Measurements from ENCODE around the gene OTOG. TPM values are rescaled to one million over a fixed set of nuclear protein-coding genes. Genes with fewer than 3 reads are reported as not detected.

OTOG gene
- polyA plus RNA-seq, 12 donors: 0.01 to 0.04 (median 0.02) TPM; not detected in 6

GRCh38 chr11:17540807-17541206 is 6.3 kb upstream of the OTOG start:
- DNase-seq: no peak

GRCh38 chr11:17541330-17541885 is 5.7 kb upstream of the OTOG start:
- no peak for DNase-seq

GRCh38 chr11:17542249-17542648 is 4.8 kb upstream of the OTOG start:
- no peak for DNase-seq

GRCh38 chr11:17543041-17543440 is 4.0 kb upstream of the OTOG start:
- DNase-seq: no peak

GRCh38 chr11:17543574-17544180 is 3.4 kb upstream of the OTOG start:
- DNase-seq: no peak

- no peak for DNase-seq
Observed at GRCh38 chr11:17544181-17544622, 2.9 kb upstream of the OTOG start, which contains the start of gene USH1C. Gene USH1C (minus strand): TSS chr11:17544416. CDS start chr11:17544307, 109 bp downstream.

GRCh38 chr11:17546240-17546639 is 819 bp upstream of the OTOG start:
- no peak for DNase-seq

GRCh38 chr11:17547932-17548331 is 873 bp downstream of the OTOG start:
- no peak for DNase-seq

GRCh38 chr11:17548444-17548843 is 1.4 kb downstream of the OTOG start:
- DNase-seq: no peak

- no peak for DNase-seq
Observed at GRCh38 chr11:17550450-17551346, 3.6 kb downstream of the OTOG start.

GRCh38 chr11:17551347-17552040 is 4.4 kb downstream of the OTOG start:
- no peak for DNase-seq

- no peak for DNase-seq
Observed at GRCh38 chr11:17552041-17552355, 4.9 kb downstream of the OTOG start.

GRCh38 chr11:17552392-17553248 is 5.6 kb downstream of the OTOG start:
- DNase-seq: no peak

- no peak for DNase-seq
Observed at GRCh38 chr11:17553249-17553546, 6.1 kb downstream of the OTOG start.

GRCh38 chr11:17554487-17554886 is 7.4 kb downstream of the OTOG start:
- DNase-seq: no peak

GRCh38 chr11:17556999-17557398 is 9.9 kb downstream of the OTOG start:
- DNase-seq: no peak

GRCh38 chr11:17558025-17558780 is 11.1 kb downstream of the OTOG start:
- DNase-seq: no peak

GRCh38 chr11:17558916-17559315 is 11.9 kb downstream of the OTOG start:
- no peak for DNase-seq

- DNase-seq: no peak
Observed at GRCh38 chr11:17559341-17560087, 12.5 kb downstream of the OTOG start.

Data from muscle of arm (tissue), 12 donors.